Endothelial cell of umbilical vein (primary cell): Measurements from ENCODE around the gene VIPR1.
A peak's percentile ranks its signal among the peaks of the same experiment; 100 is the strongest.

Experiments used
- EZH2 ChIP-seq: IDR thresholded peaks from 2 replicates; pipeline ENCODE4 v1.6.1; 2012; ENCODE audit warnings: borderline replicate concordance, low read depth, mild to moderate bottlenecking, moderate library complexity, low read length, inconsistent platforms; ENCODE audit not compliant: severe bottlenecking
- JUN ChIP-seq: IDR thresholded peaks from 2 replicates; pipeline ENCODE4 v1.6.1; 2011; ENCODE audit warnings: borderline replicate concordance, low read depth; ENCODE audit not compliant: insufficient read length, insufficient read depth
- MAX ChIP-seq: IDR thresholded peaks from 2 replicates; pipeline ENCODE4 v1.6.1; 2011; ENCODE audit not compliant: insufficient read depth, insufficient read length
- POLR2A ChIP-seq: IDR thresholded peaks from 2 replicates; pipeline ENCODE4 v1.6.1; 2012; ENCODE audit warnings: low read depth, mild to moderate bottlenecking, control low read depth, low read length
- POLR2AphosphoS5 ChIP-seq: IDR thresholded peaks from 2 replicates; pipeline ENCODE4 v1.6.1; 2012; ENCODE audit warnings: low read depth, mild to moderate bottlenecking, control low read depth, low read length, moderate library complexity; ENCODE audit not compliant: insufficient read depth
- TF ChIP-seq, protein P1 (sequence below), 2 donors: IDR thresholded peaks; 1 replicate in 1 of 2; 2 replicates in 1 of 2; pipeline ENCODE4 v1.5.1; 2011; ENCODE audit warnings: low read length in 2 of 2, mild to moderate bottlenecking in 2 of 2, moderate library complexity in 2 of 2, control low read depth in 1 of 2, inconsistent platforms in 1 of 2, low read depth in 1 of 2; ENCODE audit not compliant: insufficient read depth in 1 of 2; ENCODE audit errors: extremely low read depth in 1 of 2

DNA sequence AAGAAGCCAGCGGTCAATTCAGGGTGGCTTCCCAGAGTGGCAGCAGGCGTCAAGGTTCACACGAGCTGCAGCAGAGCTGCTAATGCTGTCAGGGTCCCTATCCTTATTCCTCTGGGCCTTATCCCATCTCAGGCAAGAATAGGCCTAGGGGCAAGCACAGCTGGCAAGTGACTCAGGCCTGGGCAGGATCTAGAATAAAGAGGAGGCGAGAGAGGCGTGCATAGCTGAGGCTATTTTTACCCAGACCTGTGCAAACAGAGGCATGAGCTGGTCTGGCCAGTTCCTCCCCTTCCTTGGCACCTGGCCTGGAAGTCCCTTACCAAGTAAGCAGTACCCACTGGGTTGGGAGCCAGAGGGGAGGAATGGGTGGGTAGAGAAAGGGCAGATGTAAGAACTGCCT, 12.2 kb upstream of the VIPR1 start:
- TF ChIP-seq, protein P1, sequence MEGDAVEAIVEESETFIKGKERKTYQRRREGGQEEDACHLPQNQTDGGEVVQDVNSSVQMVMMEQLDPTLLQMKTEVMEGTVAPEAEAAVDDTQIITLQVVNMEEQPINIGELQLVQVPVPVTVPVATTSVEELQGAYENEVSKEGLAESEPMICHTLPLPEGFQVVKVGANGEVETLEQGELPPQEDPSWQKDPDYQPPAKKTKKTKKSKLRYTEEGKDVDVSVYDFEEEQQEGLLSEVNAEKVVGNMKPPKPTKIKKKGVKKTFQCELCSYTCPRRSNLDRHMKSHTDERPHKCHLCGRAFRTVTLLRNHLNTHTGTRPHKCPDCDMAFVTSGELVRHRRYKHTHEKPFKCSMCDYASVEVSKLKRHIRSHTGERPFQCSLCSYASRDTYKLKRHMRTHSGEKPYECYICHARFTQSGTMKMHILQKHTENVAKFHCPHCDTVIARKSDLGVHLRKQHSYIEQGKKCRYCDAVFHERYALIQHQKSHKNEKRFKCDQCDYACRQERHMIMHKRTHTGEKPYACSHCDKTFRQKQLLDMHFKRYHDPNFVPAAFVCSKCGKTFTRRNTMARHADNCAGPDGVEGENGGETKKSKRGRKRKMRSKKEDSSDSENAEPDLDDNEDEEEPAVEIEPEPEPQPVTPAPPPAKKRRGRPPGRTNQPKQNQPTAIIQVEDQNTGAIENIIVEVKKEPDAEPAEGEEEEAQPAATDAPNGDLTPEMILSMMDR (IDR thresholded peaks at IDR 0.05; ENCODE audit: extremely low read depth in 1 of 2, insufficient read depth in 1 of 2, low read depth in 1 of 2, low read length in 2 of 2) = no peak
- TF ChIP-seq EZH2 = no peak
- TF ChIP-seq POLR2AphosphoS5 = no peak
- TF ChIP-seq POLR2A = no peak
- TF ChIP-seq JUN = peak; percentile 52
- peak; percentile 27 for TF ChIP-seq MAX
